ENCODE results near the gene S100A13.
"Not testable (repeated sequence)": the region's sequence is repeated elsewhere in the genome, so short reads cannot be mapped to it uniquely, and the experiment has no call there.

Gene S100A13

DNA sequence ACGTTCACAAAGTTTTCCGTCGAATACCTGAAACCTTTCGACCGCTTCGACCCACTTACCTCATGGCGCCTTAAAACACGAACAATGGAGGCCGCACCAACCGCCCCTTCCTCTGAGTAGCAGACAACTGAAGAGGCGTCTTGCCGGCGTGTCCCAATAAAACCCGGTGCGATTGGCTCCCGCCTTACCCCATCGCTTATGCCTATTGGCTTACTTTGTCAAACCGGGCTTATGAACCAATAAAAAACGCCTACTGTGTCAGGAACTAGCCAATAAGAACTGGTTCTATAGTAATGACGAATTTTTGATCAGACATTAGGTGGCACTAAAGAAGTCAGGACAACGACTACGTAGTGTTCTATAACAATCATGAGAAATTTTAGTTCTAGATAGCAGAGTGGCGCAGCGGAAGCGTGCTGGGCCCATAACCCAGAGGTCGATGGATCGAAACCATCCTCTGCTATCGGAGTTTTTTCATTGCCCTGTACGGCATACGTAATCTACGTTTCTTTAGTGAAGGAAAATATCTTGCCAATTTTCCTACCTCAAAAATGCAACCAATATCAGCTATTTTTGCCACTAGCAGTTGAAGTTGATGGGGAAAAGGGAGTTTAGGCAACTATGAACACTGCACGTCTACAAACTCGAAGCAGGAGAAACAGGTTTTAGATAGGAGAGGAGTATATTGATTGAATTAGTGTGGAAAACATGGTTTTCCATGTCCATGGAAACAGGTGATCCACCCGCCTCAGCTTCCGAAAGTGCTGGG is 43.7 kb upstream of the S100A13 start, which contains the start of gene ILF2:
TSS of gene ILF2 (minus strand) at position 135 of the 769 bp plus-strand sequence. CDS start at position 64, 71 bp downstream.
- TF ChIP-seq EZH2phosphoT487 (conservative IDR thresholded peaks at IDR 0.05; ENCODE audit: low read length): no peak
- TF ChIP-seq, protein P1, sequence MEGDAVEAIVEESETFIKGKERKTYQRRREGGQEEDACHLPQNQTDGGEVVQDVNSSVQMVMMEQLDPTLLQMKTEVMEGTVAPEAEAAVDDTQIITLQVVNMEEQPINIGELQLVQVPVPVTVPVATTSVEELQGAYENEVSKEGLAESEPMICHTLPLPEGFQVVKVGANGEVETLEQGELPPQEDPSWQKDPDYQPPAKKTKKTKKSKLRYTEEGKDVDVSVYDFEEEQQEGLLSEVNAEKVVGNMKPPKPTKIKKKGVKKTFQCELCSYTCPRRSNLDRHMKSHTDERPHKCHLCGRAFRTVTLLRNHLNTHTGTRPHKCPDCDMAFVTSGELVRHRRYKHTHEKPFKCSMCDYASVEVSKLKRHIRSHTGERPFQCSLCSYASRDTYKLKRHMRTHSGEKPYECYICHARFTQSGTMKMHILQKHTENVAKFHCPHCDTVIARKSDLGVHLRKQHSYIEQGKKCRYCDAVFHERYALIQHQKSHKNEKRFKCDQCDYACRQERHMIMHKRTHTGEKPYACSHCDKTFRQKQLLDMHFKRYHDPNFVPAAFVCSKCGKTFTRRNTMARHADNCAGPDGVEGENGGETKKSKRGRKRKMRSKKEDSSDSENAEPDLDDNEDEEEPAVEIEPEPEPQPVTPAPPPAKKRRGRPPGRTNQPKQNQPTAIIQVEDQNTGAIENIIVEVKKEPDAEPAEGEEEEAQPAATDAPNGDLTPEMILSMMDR (IDR thresholded peaks at IDR 0.05; ENCODE audit: insufficient read depth, low read length, poor library complexity, severe bottlenecking): peak; percentile 17
- Histone ChIP-seq H3K4me3 (ENCODE audit: insufficient read depth, low read length, poor library complexity, severe bottlenecking) (peak within 1 kb of the TSS; percentile 84), H3K27ac (ENCODE audit: low read depth, low read length) (peak within 1 kb of the TSS; percentile 48), H3K36me3 (ENCODE audit: low read length) (peaks cover 15% of the 10 kb centered on the region), H3K9me3 (ENCODE audit: insufficient read depth, low read length) (no peaks in the 10 kb centered on the region), H3K9me2 (replicated peaks; ENCODE audit: insufficient read depth, low read length) (no peaks in the 10 kb centered on the region), H3K4me2 (ENCODE audit: low read depth, low read length, poor library complexity, severe bottlenecking) (peak within 1 kb of the TSS; percentile 75), H2AFZ (ENCODE audit: low read depth, low read length, severe bottlenecking) (peak within 1 kb of the TSS; percentile 93), H3K79me2 (ENCODE audit: insufficient read depth, low read length) (peaks cover 32% of the 10 kb centered on the region), H3F3A (ENCODE audit: insufficient read depth) (0 out of 2 replicates have a peak, but pooled peaks cover 4% of the 10 kb centered on the region), H3K27me3 (ENCODE audit: low read length) (no peaks in the 10 kb centered on the region), H4K20me1 (ENCODE audit: low read depth, low read length) (no peaks in the 10 kb centered on the region), H3K9ac (ENCODE audit: low read length) (peak within 1 kb of the TSS; percentile 86)

DNA sequence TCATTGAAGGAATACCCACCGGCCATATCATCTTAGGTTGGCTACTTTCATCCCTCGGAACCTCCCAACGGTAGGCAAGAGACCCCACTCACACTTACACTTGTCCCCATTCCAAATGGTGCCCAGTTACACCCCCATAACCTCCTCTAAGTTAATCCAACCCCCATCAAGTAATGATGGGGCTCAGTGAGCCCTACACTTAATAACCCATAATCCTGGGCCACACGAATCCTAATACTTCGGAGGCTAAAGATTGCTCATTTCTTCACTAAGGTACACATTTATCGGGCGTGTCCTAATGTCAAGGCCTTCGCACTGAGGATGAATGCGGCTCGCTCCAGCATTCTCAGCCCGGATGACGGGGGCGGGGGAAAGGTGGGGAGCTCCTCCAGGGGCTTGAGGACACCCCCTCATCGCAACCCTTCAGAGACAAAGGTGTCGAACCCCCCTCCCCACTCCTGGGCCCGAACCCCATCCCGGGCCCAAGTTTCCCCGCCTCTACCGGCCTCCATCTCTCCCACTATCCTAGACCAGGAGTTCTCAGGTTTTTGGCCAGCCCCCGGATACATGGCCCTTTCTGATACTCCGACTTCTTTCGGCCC is 43.1 kb upstream of the S100A13 start:
- Histone ChIP-seq H3K27ac (ENCODE audit: low read depth, low read length) (peak overlapping the region; percentile 48), H3K4me3 (ENCODE audit: insufficient read depth, low read length, poor library complexity, severe bottlenecking) (peak overlapping the region; percentile 84), H3K36me3 (ENCODE audit: low read length) (peaks cover 19% of the 10 kb centered on the region), H3K27me3 (ENCODE audit: low read length) (no peaks in the 10 kb centered on the region), H3F3A (ENCODE audit: insufficient read depth) (peaks cover 7% of the 10 kb centered on the region; the same call in 1 of the 2 replicates), H3K9me2 (replicated peaks; ENCODE audit: insufficient read depth, low read length) (no peaks in the 10 kb centered on the region), H2AFZ (ENCODE audit: low read depth, low read length, severe bottlenecking) (no peak overlapping the region), H3K79me2 (ENCODE audit: insufficient read depth, low read length) (peaks cover 32% of the 10 kb centered on the region), H3K9ac (ENCODE audit: low read length) (peak overlapping the region; percentile 86), H4K20me1 (ENCODE audit: low read depth, low read length) (no peaks in the 10 kb centered on the region), H3K9me3 (ENCODE audit: insufficient read depth, low read length) (no peaks in the 10 kb centered on the region), H3K4me2 (ENCODE audit: low read depth, low read length, poor library complexity, severe bottlenecking) (peak overlapping the region; percentile 64)
- no peak for TF ChIP-seq EZH2phosphoT487 (conservative IDR thresholded peaks at IDR 0.05; ENCODE audit: low read length)
- TF ChIP-seq, protein P1 (IDR thresholded peaks at IDR 0.05; ENCODE audit: insufficient read depth, low read length, poor library complexity, severe bottlenecking): no peak

DNA sequence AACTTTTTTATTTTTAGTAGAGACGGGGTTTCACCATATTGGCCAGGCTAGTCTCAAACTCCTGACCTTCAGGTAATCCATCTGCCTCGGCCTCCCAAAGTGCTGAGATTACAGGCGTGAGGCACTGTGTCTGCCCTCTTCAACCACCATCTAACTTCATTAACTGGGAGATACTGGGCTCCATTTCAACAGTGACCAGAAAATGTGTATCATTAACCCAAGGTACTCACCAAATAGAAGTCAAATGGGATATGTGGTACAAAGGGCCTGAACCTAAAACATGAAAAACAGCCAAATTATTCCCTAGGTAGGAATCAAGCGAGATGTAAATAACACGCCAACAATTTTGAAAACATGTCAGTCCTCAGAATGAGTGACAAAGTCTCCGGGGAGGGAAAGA is 42.3 kb upstream of the S100A13 start:
- H4K20me1 ChIP-seq (ENCODE audit: low read depth, low read length): no peaks in the 10 kb centered on the region
- H3K27ac ChIP-seq (ENCODE audit: low read depth, low read length): no peak overlapping the region
- H3K9ac ChIP-seq (ENCODE audit: low read length): peak overlapping the region; percentile 86
- peak overlapping the region; percentile 84 for H3K4me3 ChIP-seq (ENCODE audit: insufficient read depth, low read length, poor library complexity, severe bottlenecking)
- peaks cover 8% of the 10 kb centered on the region; the same call in 1 of the 2 replicates for H3F3A ChIP-seq (ENCODE audit: insufficient read depth)
- no peaks in the 10 kb centered on the region for H3K9me2 ChIP-seq (replicated peaks; ENCODE audit: insufficient read depth, low read length)
- H3K4me2 ChIP-seq (ENCODE audit: low read depth, low read length, poor library complexity, severe bottlenecking): peak overlapping the region; percentile 64
- H3K36me3 ChIP-seq (ENCODE audit: low read length): peaks cover 25% of the 10 kb centered on the region
- no peaks in the 10 kb centered on the region for H3K27me3 ChIP-seq (ENCODE audit: low read length)
- H3K9me3 ChIP-seq (ENCODE audit: insufficient read depth, low read length): no peaks in the 10 kb centered on the region
- peaks cover 32% of the 10 kb centered on the region for H3K79me2 ChIP-seq (ENCODE audit: insufficient read depth, low read length)
- no peak for TF ChIP-seq EZH2phosphoT487 (conservative IDR thresholded peaks at IDR 0.05; ENCODE audit: low read length)
- TF ChIP-seq, protein P1 (IDR thresholded peaks at IDR 0.05; ENCODE audit: insufficient read depth, low read length, poor library complexity, severe bottlenecking): no peak
- H2AFZ ChIP-seq (ENCODE audit: low read depth, low read length, severe bottlenecking): no peak overlapping the region

DNA sequence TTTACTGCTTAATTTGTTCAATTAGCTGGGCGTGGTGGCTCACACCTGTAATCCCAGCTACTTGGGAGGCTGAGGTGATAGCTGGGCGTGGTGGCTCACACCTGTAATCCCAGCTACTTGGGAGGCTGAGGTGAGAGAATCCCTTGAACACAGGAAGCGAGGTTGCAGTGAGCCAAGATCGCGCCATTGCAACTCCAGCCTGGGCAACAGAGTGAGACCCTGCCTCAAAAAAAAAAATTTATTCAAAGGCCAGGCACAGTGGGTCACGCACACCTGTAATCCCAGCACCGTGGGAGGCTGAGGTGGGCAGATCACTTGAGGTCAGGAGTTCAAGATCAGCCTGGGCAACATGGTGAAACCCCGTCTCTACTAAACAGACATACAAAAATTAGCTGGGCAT is 41.4 kb upstream of the S100A13 start:
- peaks cover 32% of the 10 kb centered on the region for H3K79me2 ChIP-seq (ENCODE audit: insufficient read depth, low read length)
- H4K20me1 ChIP-seq (ENCODE audit: low read depth, low read length); H3K27me3 ChIP-seq (ENCODE audit: low read length); H3K4me2 ChIP-seq (ENCODE audit: low read depth, low read length, poor library complexity, severe bottlenecking); H3K9ac ChIP-seq (ENCODE audit: low read length); H3K4me3 ChIP-seq (ENCODE audit: insufficient read depth, low read length, poor library complexity, severe bottlenecking); H3K9me3 ChIP-seq (ENCODE audit: insufficient read depth, low read length); H3K9me2 ChIP-seq (replicated peaks; ENCODE audit: insufficient read depth, low read length); H3K27ac ChIP-seq (ENCODE audit: low read depth, low read length); H2AFZ ChIP-seq (ENCODE audit: low read depth, low read length, severe bottlenecking): not testable (repeated sequence)
- peaks cover 14% of the 10 kb centered on the region for H3F3A ChIP-seq (ENCODE audit: insufficient read depth)
- H3K36me3 ChIP-seq (ENCODE audit: low read length): peaks cover 30% of the 10 kb centered on the region
